ENCODE results near the gene GPC1.

Gene GPC1

DNA sequence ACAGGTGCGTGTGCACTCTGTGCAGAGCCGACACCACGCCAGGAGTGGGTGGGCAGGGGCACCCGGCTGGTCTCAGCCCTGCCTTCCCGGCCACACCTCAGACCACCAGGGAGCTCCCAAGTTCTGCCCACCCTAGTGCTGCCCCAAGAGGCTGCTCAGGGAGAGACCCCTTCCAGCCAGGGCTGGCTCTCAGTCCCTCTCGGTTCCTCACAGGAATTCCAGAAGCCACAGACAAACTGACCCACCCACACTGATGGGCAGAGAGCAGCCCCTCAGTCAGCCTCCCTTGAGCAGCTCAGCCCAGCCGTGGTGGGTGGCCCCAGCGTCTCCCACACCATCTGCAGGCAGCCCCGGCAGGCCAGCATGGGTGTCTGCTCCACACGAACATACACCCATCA, 33.8 kb downstream of the GPC1 start:
- ChIA-PET POLR2A (interaction anchor here (0.6 kb wide), 1 partner anchor 82 kb away, joined by 3 read pairs; no protein-coding TSS in a partner anchor), CTCF (no interaction called here)
- no peaks in the 10 kb centered on the region for H3K4me1 ChIP-seq (ENCODE audit: control extremely low read depth in 1 of 4, control insufficient read depth in 4 of 4, insufficient read depth in 4 of 4, low read length in 3 of 4)
- no peaks in the 10 kb centered on the region for H3K27me3 ChIP-seq (replicated peaks in 2 of 5; ENCODE audit: control insufficient read depth in 4 of 5, insufficient read depth in 5 of 5, low read length in 4 of 5)
- peaks cover 0 to 3% (median 0%) of the 10 kb centered on the region in 4 experiments for H3K36me3 ChIP-seq (ENCODE audit: control insufficient read depth in 4 of 4, insufficient read depth in 4 of 4, low read length in 3 of 4)
- no peak overlapping the region for H3K4me3 ChIP-seq (ENCODE audit: control insufficient read depth in 1 of 7, extremely low read depth in 1 of 7, insufficient read depth in 4 of 7, low read depth in 2 of 7, low read length in 6 of 7)
- no peak for DNase-seq
- peaks cover 0 to 18% (median 7%) of the 10 kb centered on the region in 5 experiments for H3K9me3 ChIP-seq (ENCODE audit: control extremely low read depth in 1 of 5, control insufficient read depth in 4 of 5, insufficient read depth in 2 of 5, low read depth in 1 of 5, low read length in 4 of 5)
- H3K27ac ChIP-seq (ENCODE audit: insufficient read depth in 1 of 2, low read depth in 1 of 2, low read length in 2 of 2, poor library complexity in 1 of 2, severe bottlenecking in 2 of 2): no peak overlapping the region
- 80% methylated on average over 9 of the region's 10 CpGs for WGBS (ENCODE audit: insufficient coverage)

DNA sequence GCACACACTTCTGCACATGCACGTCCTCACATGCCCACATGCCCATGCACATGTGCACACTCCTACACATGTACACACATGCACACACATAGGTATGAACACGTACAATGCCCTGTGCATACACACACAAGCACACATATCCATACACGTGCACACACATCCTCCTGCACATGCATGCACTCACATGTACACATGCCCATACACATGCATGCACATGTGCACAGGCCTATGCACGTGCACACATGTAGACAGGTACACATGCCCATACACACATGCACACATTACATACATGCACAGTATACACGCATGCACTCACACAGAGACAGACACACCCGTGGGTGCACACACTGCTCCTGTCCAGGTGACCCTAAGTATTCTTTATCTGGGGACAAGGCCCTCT, 34.3 kb downstream of the GPC1 start:
- no peaks in the 10 kb centered on the region for H3K4me1 ChIP-seq (ENCODE audit: control extremely low read depth in 1 of 4, control insufficient read depth in 4 of 4, insufficient read depth in 4 of 4, low read length in 3 of 4)
- CTCF ChIA-PET: no interaction called here

DNA sequence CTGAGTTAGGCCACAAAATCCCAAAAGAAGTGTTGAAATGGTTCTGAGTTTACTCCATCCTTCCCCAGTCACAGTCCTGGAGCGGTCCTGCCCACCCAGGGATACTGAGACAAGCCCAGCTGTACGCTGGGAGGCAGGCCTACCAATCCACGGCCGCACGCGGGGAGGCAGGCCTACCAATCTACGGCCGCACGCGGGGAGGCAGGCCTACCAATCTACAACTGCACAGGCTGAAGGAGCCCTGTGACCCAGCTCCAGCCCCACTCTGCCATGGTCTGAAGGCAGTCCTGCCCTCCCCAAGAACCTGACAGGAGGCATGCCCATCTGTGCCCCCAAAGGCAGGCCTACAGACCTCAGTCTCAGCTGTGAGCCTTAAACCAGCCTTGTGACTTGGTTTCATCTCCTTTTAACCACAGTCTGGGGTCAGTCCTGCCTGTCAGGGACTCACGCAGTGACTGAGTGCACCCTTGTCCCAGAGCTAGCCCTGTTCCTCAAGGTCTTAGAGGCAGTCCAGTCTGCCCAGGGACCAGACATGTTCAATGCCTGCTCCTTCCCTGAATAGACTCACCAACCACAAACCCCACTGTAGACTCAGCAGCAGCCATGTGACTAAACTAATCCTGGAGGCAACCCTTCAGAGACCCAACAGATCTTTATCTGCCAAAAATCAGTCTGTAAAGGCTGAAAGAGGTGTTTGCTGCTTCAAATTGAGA, 36.8 kb downstream of the GPC1 start:
- H3K4me3 ChIP-seq (ENCODE audit: control insufficient read depth in 1 of 7, extremely low read depth in 1 of 7, insufficient read depth in 4 of 7, low read depth in 2 of 7, low read length in 6 of 7): peak overlapping the region in 1 of 7 experiments; percentile 13
- H3K4me1 ChIP-seq (ENCODE audit: control extremely low read depth in 1 of 4, control insufficient read depth in 4 of 4, insufficient read depth in 4 of 4, low read length in 3 of 4): no peaks in the 10 kb centered on the region
- peaks cover 0 to 3% (median under 1%) of the 10 kb centered on the region in 4 experiments for H3K36me3 ChIP-seq (ENCODE audit: control insufficient read depth in 4 of 4, insufficient read depth in 4 of 4, low read length in 3 of 4)
- POLR2A ChIA-PET: no interaction called here
- peaks cover 0 to 34% (median 7%) of the 10 kb centered on the region in 5 experiments for H3K9me3 ChIP-seq (ENCODE audit: control extremely low read depth in 1 of 5, control insufficient read depth in 4 of 5, insufficient read depth in 2 of 5, low read depth in 1 of 5, low read length in 4 of 5)
- H3K27me3 ChIP-seq (replicated peaks in 2 of 5; ENCODE audit: control insufficient read depth in 4 of 5, insufficient read depth in 5 of 5, low read length in 4 of 5): no peaks in the 10 kb centered on the region
- DNase-seq: no peak
- no peak overlapping the region for H3K27ac ChIP-seq (ENCODE audit: insufficient read depth in 1 of 2, low read depth in 1 of 2, low read length in 2 of 2, poor library complexity in 1 of 2, severe bottlenecking in 2 of 2)
- CTCF ChIA-PET: no interaction called here
- 98% methylated on average over 11 of the region's 11 CpGs for WGBS (ENCODE audit: insufficient coverage)

More for the DNA sequence above, 34.3 kb downstream of the GPC1 start:
- H3K36me3 ChIP-seq (ENCODE audit: control insufficient read depth in 4 of 4, insufficient read depth in 4 of 4, low read length in 3 of 4): peaks cover 0 to 3% (median under 1%) of the 10 kb centered on the region in 4 experiments
- no peak overlapping the region for H3K27ac ChIP-seq (ENCODE audit: insufficient read depth in 1 of 2, low read depth in 1 of 2, low read length in 2 of 2, poor library complexity in 1 of 2, severe bottlenecking in 2 of 2)
- POLR2A ChIA-PET: interaction anchor here (0.6 kb wide), 1 partner anchor 81 kb away, joined by 3 read pairs; no protein-coding TSS in a partner anchor
- H3K4me3 ChIP-seq (ENCODE audit: control insufficient read depth in 1 of 7, extremely low read depth in 1 of 7, insufficient read depth in 4 of 7, low read depth in 2 of 7, low read length in 6 of 7): no peak overlapping the region
- no peaks in the 10 kb centered on the region for H3K27me3 ChIP-seq (replicated peaks in 2 of 5; ENCODE audit: control insufficient read depth in 4 of 5, insufficient read depth in 5 of 5, low read length in 4 of 5)
- WGBS (ENCODE audit: insufficient coverage): 95% methylated on average over 6 of the region's 6 CpGs
- H3K9me3 ChIP-seq (ENCODE audit: control extremely low read depth in 1 of 5, control insufficient read depth in 4 of 5, insufficient read depth in 2 of 5, low read depth in 1 of 5, low read length in 4 of 5): peaks cover 0 to 23% (median 7%) of the 10 kb centered on the region in 5 experiments
- DNase-seq: no peak

DNA sequence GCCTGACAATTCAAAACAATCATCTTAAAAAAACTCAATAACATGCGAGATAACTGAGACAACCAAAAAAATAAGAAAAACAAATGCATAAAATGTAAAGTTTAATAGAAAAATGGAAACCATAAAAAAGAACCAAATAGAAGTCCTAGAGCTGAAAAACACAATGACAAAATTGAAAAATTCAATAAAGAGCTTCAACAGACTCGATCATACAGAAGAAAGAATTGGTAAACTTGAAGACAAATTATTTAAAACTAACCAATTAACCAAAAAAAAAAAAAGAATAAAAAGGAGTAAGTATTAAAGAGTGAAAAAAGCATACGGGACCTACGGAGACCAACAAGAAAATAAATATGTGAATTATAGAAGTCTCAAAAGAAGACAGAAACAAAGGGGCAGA, 37.7 kb downstream of the GPC1 start:
- WGBS (ENCODE audit: insufficient coverage): 100% methylated on average over 2 of the region's 4 CpGs
- CTCF ChIA-PET: no interaction called here
- Histone ChIP-seq H3K4me1 (ENCODE audit: control extremely low read depth in 1 of 4, control insufficient read depth in 4 of 4, insufficient read depth in 4 of 4, low read length in 3 of 4) (no peaks in the 10 kb centered on the region), H3K27ac (ENCODE audit: insufficient read depth in 1 of 2, low read depth in 1 of 2, low read length in 2 of 2, poor library complexity in 1 of 2, severe bottlenecking in 2 of 2) (no peak overlapping the region), H3K4me3 (ENCODE audit: control insufficient read depth in 1 of 7, extremely low read depth in 1 of 7, insufficient read depth in 4 of 7, low read depth in 2 of 7, low read length in 6 of 7) (no peak overlapping the region), H3K9me3 (ENCODE audit: control extremely low read depth in 1 of 5, control insufficient read depth in 4 of 5, insufficient read depth in 2 of 5, low read depth in 1 of 5, low read length in 4 of 5) (peaks cover 0 to 34% (median 7%) of the 10 kb centered on the region in 5 experiments), H3K27me3 (replicated peaks in 2 of 5; ENCODE audit: control insufficient read depth in 4 of 5, insufficient read depth in 5 of 5, low read length in 4 of 5) (no peaks in the 10 kb centered on the region), H3K36me3 (ENCODE audit: control insufficient read depth in 4 of 4, insufficient read depth in 4 of 4, low read length in 3 of 4) (peaks cover 0 to 3% (median under 1%) of the 10 kb centered on the region in 4 experiments)
- POLR2A ChIA-PET: no interaction called here
- DNase-seq: peak in 2 of 3 donors; percentile 31 to 34

DNA sequence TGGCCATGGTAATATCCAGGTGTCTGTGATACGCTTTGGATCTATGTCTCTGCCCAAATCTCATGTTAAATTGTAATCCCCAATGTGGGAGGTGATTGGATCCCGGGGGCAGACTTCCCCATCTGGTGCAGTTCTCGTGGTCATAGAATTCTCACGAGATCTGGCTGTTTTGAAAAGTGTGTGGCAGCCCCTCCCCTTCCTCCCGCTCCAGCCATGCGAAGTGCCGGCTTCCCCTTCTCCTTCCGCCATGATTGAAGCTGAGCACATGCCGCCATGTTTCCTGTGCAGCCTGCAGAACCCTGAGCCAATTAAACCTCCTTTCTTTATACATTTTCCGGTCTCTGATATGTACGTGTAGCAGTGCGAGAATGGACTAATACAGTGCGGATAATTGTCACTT, 42.5 kb downstream of the GPC1 start:
- WGBS (ENCODE audit: insufficient coverage): 91% methylated on average over 11 of the region's 13 CpGs
- Histone ChIP-seq H3K27me3 (replicated peaks in 2 of 5; ENCODE audit: control insufficient read depth in 4 of 5, insufficient read depth in 5 of 5, low read length in 4 of 5) (no peaks in the 10 kb centered on the region), H3K36me3 (ENCODE audit: control insufficient read depth in 4 of 4, insufficient read depth in 4 of 4, low read length in 3 of 4) (peaks cover 0 to 3% (median 0%) of the 10 kb centered on the region in 4 experiments), H3K27ac (ENCODE audit: insufficient read depth in 1 of 2, low read depth in 1 of 2, low read length in 2 of 2, poor library complexity in 1 of 2, severe bottlenecking in 2 of 2) (no peak overlapping the region), H3K4me3 (ENCODE audit: control insufficient read depth in 1 of 7, extremely low read depth in 1 of 7, insufficient read depth in 4 of 7, low read depth in 2 of 7, low read length in 6 of 7) (no peak overlapping the region), H3K4me1 (ENCODE audit: control extremely low read depth in 1 of 4, control insufficient read depth in 4 of 4, insufficient read depth in 4 of 4, low read length in 3 of 4) (no peaks in the 10 kb centered on the region), H3K9me3 (ENCODE audit: control extremely low read depth in 1 of 5, control insufficient read depth in 4 of 5, insufficient read depth in 2 of 5, low read depth in 1 of 5, low read length in 4 of 5) (peaks cover 0 to 24% (median 6%) of the 10 kb centered on the region in 5 experiments)
- DNase-seq: no peak
- ChIA-PET POLR2A (no interaction called here), CTCF (no interaction called here)

DNA sequence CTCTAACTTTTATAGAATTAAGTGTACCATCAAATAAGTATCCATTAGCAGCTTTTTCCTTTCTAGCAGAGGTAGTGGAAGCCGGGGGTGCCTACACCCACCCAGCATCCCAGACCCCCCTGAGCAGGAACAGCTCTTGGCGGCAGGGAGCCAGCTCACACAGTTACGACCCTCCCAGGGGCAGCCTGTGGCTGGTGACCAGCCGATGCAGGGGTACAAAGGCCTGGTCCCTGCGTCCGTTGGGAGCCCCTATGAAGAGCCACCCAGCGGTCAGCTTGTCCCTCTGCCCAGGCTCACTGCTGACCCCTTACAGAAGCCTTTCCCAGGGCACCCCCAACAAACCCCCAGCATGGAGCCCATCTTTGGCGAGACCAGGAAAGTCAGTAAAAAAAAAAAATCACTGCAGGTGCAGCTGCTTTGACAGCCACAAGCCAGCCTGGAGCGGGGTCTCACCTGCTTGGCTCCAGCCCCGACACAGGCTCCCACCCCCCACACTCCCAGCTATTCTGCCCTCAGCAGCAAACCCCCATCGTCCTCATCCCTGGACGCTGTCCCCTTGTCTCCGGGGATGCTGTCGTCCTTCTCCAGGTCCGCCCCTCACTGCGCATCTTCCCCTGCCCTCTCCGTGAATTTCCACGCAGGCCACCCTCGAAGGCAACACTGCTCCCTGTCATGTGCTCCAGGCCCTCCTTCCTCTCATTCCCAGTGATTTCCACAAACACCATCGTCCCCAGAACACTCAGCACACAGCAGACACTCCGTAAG, 43.1 kb downstream of the GPC1 start:
- Histone ChIP-seq H3K4me1 (ENCODE audit: control extremely low read depth in 1 of 4, control insufficient read depth in 4 of 4, insufficient read depth in 4 of 4, low read length in 3 of 4) (no peaks in the 10 kb centered on the region), H3K27me3 (replicated peaks in 2 of 5; ENCODE audit: control insufficient read depth in 4 of 5, insufficient read depth in 5 of 5, low read length in 4 of 5) (no peaks in the 10 kb centered on the region), H3K27ac (ENCODE audit: insufficient read depth in 1 of 2, low read depth in 1 of 2, low read length in 2 of 2, poor library complexity in 1 of 2, severe bottlenecking in 2 of 2) (no peak overlapping the region), H3K4me3 (ENCODE audit: control insufficient read depth in 1 of 7, extremely low read depth in 1 of 7, insufficient read depth in 4 of 7, low read depth in 2 of 7, low read length in 6 of 7) (no peak overlapping the region), H3K9me3 (ENCODE audit: control extremely low read depth in 1 of 5, control insufficient read depth in 4 of 5, insufficient read depth in 2 of 5, low read depth in 1 of 5, low read length in 4 of 5) (peaks cover 0 to 20% (median 2%) of the 10 kb centered on the region in 5 experiments), H3K36me3 (ENCODE audit: control insufficient read depth in 4 of 4, insufficient read depth in 4 of 4, low read length in 3 of 4) (peaks cover 0 to 3% (median 0%) of the 10 kb centered on the region in 4 experiments)
- WGBS (ENCODE audit: insufficient coverage): 98% methylated on average over 17 of the region's 21 CpGs
- CTCF ChIA-PET: interaction anchor here (1.1 kb wide), 1 partner anchor 10 kb away, joined by 3 read pairs; no protein-coding TSS in a partner anchor
- no peak for DNase-seq
- POLR2A ChIA-PET: no interaction called here

DNA sequence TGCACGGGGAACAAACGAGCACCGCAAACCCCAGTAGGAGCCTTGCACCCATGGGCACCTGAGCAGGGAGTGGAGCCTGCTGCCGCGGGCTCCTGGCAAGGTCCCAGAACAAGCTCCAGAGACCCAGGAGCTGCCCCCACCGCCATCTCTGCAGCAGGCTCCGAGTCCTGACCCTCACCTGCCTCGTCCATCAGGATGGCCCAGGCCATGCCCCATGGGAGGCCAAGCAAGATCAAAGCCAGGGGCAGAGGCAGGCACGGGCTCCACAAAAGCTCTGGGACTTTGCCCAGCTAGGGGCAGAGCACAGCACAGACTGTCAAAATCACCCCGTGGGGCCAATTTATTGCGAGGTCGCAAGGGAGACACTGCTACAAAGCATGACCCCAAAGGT, 43.6 kb downstream of the GPC1 start:
- DNase-seq: no peak
- ChIA-PET CTCF (interaction anchor here (1.1 kb wide), 1 partner anchor 11 kb away, joined by 3 read pairs; no protein-coding TSS in a partner anchor), POLR2A (no interaction called here)
- Histone ChIP-seq H3K27me3 (replicated peaks in 2 of 5; ENCODE audit: control insufficient read depth in 4 of 5, insufficient read depth in 5 of 5, low read length in 4 of 5) (no peaks in the 10 kb centered on the region), H3K4me1 (ENCODE audit: control extremely low read depth in 1 of 4, control insufficient read depth in 4 of 4, insufficient read depth in 4 of 4, low read length in 3 of 4) (no peaks in the 10 kb centered on the region), H3K4me3 (ENCODE audit: control insufficient read depth in 1 of 7, extremely low read depth in 1 of 7, insufficient read depth in 4 of 7, low read depth in 2 of 7, low read length in 6 of 7) (no peak overlapping the region), H3K27ac (ENCODE audit: insufficient read depth in 1 of 2, low read depth in 1 of 2, low read length in 2 of 2, poor library complexity in 1 of 2, severe bottlenecking in 2 of 2) (no peak overlapping the region), H3K36me3 (ENCODE audit: control insufficient read depth in 4 of 4, insufficient read depth in 4 of 4, low read length in 3 of 4) (peaks cover 0 to 3% (median 0%) of the 10 kb centered on the region in 4 experiments), H3K9me3 (ENCODE audit: control extremely low read depth in 1 of 5, control insufficient read depth in 4 of 5, insufficient read depth in 2 of 5, low read depth in 1 of 5, low read length in 4 of 5) (peaks cover 0 to 16% (median 0%) of the 10 kb centered on the region in 5 experiments)
- 89% methylated on average over 11 of the region's 12 CpGs for WGBS (ENCODE audit: insufficient coverage)

All from common myeloid progenitor, CD34-positive (primary cell).